Measurements from ENCODE around the gene RESP18. TPM values are rescaled to one million over a fixed set of nuclear protein-coding genes. Genes with fewer than 3 reads are reported as not detected.

RESP18 gene
- total RNA-seq, 4 donors from 2014 or later, result not detected

DNA sequence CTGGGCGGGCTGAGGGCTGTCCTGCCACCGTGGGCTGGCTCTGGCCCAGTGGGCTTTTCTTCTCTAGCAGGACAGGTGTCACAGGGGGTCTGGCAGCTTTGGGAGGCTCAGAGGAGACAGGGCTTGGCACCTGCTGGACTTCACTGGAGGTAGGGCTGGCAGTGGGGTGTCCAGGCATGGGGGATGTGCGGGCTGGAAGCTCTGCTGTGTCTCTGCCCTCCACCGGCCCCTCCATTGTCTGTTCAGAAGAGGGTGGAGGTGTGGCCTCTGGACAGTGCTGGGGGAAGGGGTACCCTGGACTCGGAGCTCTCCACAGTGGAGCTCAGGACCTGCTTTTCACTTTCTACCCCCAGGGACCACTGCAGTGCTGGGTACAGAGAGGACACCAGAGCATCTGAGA is 32.5 kb downstream of the RESP18 start:
- 63% methylated on average over 3 of the region's 5 CpGs for WGBS

DNA sequence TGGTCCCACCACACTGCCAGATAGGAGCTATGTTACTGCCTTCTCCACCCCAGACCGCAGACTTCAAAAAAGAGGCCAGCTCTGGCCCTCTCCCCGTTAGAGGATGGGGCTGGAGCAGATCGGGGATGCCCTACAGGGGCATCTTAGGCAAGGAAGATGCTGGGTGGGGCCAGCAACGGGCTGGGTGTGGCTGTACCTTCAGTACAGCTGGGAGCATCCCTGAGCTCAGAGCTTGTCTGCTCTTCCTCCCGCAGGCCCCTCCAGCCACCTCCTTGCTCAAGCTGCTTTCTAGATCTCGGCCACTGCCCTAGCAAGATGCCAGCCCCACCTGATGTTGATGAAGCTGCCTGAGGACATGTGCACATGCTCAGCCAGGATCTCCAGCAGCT is 33.2 kb downstream of the RESP18 start:
- Histone ChIP-seq H3K4me1 (peaks cover 5 to 17% (median 17%) of the 10 kb centered on the region in 4 donors), H3K9me3 (no peaks in the 10 kb centered on the region), H3K27me3 (peaks cover 0 to 35% (median 0%) of the 10 kb centered on the region in 4 donors), H3K4me3 (no peak overlapping the region), H3K27ac (replicated peaks in 1 of 4) (no peak overlapping the region), H3K36me3 (no peaks in the 10 kb centered on the region)
- DNase-seq (ENCODE audit: extremely low spot score), result no peak
- no peak for TF ChIP-seq EP300 (IDR thresholded peaks at IDR 0.05)
- 72% methylated on average over 6 of the region's 6 CpGs for WGBS
- intact Hi-C loops (cut with DNase I), result loop anchor here (5.0 to 10.0 kb wide), 2 partner anchors 55 to 83 kb away; partner anchors contain the start of genes GLB1L and STK16

More for the DNA sequence above, 32.5 kb downstream of the RESP18 start:
- Histone ChIP-seq H3K27ac (replicated peaks in 1 of 4) (no peak overlapping the region), H3K27me3 (peaks cover 0 to 35% (median 0%) of the 10 kb centered on the region in 4 donors), H3K4me3 (no peak overlapping the region), H3K4me1 (peaks cover 3 to 12% (median 11%) of the 10 kb centered on the region in 4 donors), H3K36me3 (no peaks in the 10 kb centered on the region), H3K9me3 (no peaks in the 10 kb centered on the region)
- no peak for DNase-seq (ENCODE audit: extremely low spot score)
- intact Hi-C loops (cut with DNase I), result loop anchor here (5.0 to 10.0 kb wide), 2 partner anchors 38 to 245 kb away; no protein-coding TSS in a partner anchor
- TF ChIP-seq, protein P1, sequence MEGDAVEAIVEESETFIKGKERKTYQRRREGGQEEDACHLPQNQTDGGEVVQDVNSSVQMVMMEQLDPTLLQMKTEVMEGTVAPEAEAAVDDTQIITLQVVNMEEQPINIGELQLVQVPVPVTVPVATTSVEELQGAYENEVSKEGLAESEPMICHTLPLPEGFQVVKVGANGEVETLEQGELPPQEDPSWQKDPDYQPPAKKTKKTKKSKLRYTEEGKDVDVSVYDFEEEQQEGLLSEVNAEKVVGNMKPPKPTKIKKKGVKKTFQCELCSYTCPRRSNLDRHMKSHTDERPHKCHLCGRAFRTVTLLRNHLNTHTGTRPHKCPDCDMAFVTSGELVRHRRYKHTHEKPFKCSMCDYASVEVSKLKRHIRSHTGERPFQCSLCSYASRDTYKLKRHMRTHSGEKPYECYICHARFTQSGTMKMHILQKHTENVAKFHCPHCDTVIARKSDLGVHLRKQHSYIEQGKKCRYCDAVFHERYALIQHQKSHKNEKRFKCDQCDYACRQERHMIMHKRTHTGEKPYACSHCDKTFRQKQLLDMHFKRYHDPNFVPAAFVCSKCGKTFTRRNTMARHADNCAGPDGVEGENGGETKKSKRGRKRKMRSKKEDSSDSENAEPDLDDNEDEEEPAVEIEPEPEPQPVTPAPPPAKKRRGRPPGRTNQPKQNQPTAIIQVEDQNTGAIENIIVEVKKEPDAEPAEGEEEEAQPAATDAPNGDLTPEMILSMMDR (IDR thresholded peaks at IDR 0.05), result no peak
- TF ChIP-seq POLR2A (IDR thresholded peaks at IDR 0.05; ENCODE audit: low read depth) (no peak), POLR2AphosphoS5 (IDR thresholded peaks at IDR 0.05) (no peak), EP300 (IDR thresholded peaks at IDR 0.05) (no peak)

DNA sequence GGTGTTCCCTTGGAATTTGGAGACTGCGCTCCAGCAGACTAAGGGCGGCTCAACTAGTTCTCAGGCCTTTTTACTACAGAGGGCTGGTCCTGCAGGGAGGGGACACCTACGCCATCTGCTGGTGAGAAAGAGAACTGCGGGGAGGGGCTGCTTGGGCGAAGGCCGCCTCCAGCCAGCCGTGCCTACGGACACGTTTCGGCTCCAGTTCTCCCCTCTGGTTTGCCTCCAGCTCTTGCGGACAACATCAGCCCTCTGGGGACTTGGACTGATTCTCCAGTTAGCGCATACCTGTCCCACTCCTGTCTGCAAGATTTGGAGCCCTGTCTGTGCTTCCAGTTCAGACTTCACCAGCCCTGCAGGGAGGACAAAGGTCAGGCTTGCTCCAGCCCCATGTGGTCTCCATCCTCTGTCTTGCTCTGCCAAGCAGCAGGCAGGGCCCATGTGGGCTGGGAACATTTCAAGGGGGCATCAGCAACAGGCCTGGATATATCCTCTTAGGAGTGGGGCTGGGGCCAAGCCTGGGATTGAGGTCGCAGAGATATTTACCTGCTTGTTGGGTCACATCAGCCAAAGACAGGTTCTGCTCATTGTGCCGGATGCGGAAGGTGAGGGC is 33.7 kb downstream of the RESP18 start:
- Histone ChIP-seq H3K9me3 (no peaks in the 10 kb centered on the region), H3K27ac (replicated peaks in 1 of 4) (no peak overlapping the region), H3K4me3 (no peak overlapping the region), H3K4me1 (peaks cover 5 to 22% (median 22%) of the 10 kb centered on the region in 4 donors), H3K36me3 (no peaks in the 10 kb centered on the region), H3K27me3 (peaks cover 0 to 35% (median 0%) of the 10 kb centered on the region in 4 donors)
- 27% methylated on average over 14 of the region's 15 CpGs for WGBS
- intact Hi-C loops (cut with DNase I), result loop anchor here (5.0 to 10.0 kb wide), 2 partner anchors 54 to 83 kb away; partner anchors contain the start of genes GLB1L and STK16
- peak; percentile 97 for DNase-seq (ENCODE audit: extremely low spot score)
- TF ChIP-seq POLR2AphosphoS5 (IDR thresholded peaks at IDR 0.05) (peak; percentile 19 to 72), POLR2A (IDR thresholded peaks at IDR 0.05; ENCODE audit: low read depth) (no peak), EP300 (IDR thresholded peaks at IDR 0.05) (no peak)
- TF ChIP-seq, protein P1 (IDR thresholded peaks at IDR 0.05), result peak in 2 of 3 experiments; percentile 98 to 99

DNA sequence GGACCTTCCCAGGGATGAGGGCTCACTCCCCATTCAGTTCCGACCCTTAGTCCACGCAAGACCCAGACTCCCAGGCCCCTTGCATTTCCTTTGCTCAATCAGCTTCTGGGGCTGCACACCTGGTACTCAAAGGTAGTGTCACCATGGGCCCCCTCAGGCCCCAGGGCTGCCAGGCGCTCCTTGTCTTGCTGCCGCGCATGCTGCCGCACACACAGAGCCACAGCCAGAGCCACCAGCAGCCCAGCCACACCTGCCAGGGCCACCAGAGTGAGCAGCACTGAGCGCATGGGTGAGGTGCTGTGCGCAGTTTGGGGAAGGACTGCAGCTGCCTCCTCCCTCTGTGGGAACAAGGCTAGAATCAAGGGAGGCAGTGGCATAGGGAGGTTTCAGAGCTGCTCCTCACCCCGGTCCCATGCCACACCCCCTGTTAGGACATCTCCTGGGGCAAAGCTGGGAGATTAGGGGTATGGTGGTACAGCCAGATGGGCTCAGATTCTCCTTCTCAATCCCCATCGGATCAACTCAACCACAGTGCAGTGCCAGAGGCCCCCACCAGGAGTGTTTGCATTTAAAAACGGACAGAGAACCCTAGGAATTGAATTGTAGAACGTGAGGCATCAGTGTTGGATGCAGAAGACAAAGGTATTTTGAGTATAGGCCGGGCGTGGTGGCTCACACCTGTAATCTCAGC is 34.6 kb downstream of the RESP18 start:
- no peaks in the 10 kb centered on the region for H3K9me3 ChIP-seq
- 85% methylated on average over 13 of the region's 14 CpGs for WGBS
- H3K36me3 ChIP-seq, result no peaks in the 10 kb centered on the region
- no peak for DNase-seq (ENCODE audit: extremely low spot score)
- intact Hi-C loops (cut with DNase I), result loop anchor here (5.0 to 10.0 kb wide), 2 partner anchors 53 to 84 kb away; partner anchors contain the start of genes GLB1L and STK16
- no peak overlapping the region for H3K4me3 ChIP-seq
- peaks cover 5 to 26% (median 23%) of the 10 kb centered on the region in 4 donors for H3K4me1 ChIP-seq
- H3K27me3 ChIP-seq, result peaks cover 0 to 34% (median 0%) of the 10 kb centered on the region in 4 donors
- TF ChIP-seq, protein P1 (IDR thresholded peaks at IDR 0.05), result no peak
- TF ChIP-seq POLR2A (IDR thresholded peaks at IDR 0.05; ENCODE audit: low read depth) (no peak), POLR2AphosphoS5 (IDR thresholded peaks at IDR 0.05) (no peak), EP300 (IDR thresholded peaks at IDR 0.05) (no peak)
- no peak overlapping the region for H3K27ac ChIP-seq (replicated peaks in 1 of 4)

Data from esophagus muscularis mucosa (tissue), 4 donors.